ENCODE data around the gene ZNF142. TPM values are rescaled to one million over a fixed set of nuclear protein-coding genes. Genes with fewer than 3 reads are reported as not detected.

ZNF142 gene
- total RNA-seq, 1 experiment from 2014 or later, result 29.2 TPM

- no peaks in the 10 kb centered on the region for H3K9me3 ChIP-seq (ENCODE audit: control insufficient read depth in 1 of 2, insufficient read depth in 1 of 2, low read depth in 1 of 2, low read length in 2 of 2)
- no peak overlapping the region for H3K4me2 ChIP-seq (ENCODE audit: low read length)
- POLR2A ChIA-PET, result no interaction called here
- H3K27ac ChIP-seq (ENCODE audit: low read depth, low read length), result no peak overlapping the region
- CTCF ChIA-PET, result no interaction called here
- peaks cover 15% of the 10 kb centered on the region; the same call in 1 of the 2 replicates for H3K79me2 ChIP-seq (ENCODE audit: insufficient read depth, low read length)
- no peak overlapping the region for H2AFZ ChIP-seq (ENCODE audit: low read depth, low read length, poor library complexity, severe bottlenecking)
- H3K9ac ChIP-seq (ENCODE audit: low read length), result no peak overlapping the region
- BruUV-seq (replicated peaks), result no TSS peak
- no peaks in the 10 kb centered on the region for H3K27me3 ChIP-seq (ENCODE audit: insufficient read depth, low read length)
- peaks cover 45 to 57% of the 10 kb centered on the region in 2 experiments for H3K36me3 ChIP-seq (ENCODE audit: control insufficient read depth in 1 of 2, insufficient read depth in 2 of 2, low read length in 2 of 2)
- intact Hi-C loops (cut with micrococcal nuclease), result no loop called here
- ATAC-seq (no peak), DNase-seq (ENCODE audit: low read depth, low spot score) (no peak)
- H3K9me2 ChIP-seq (ENCODE audit: insufficient read depth), result no peaks in the 10 kb centered on the region
- no peaks in the 10 kb centered on the region for H3K4me1 ChIP-seq (ENCODE audit: control insufficient read depth in 1 of 2, insufficient read depth in 2 of 2, low read length in 2 of 2)
- RAD21 ChIA-PET (ENCODE audit: low non-redundant PET in 1 of 2, low total read pairs in 2 of 2, uncharacterized antibody in 2 of 2, unreplicated experiment in 2 of 2), result no interaction called here
- TF ChIP-seq TCF7L2 (IDR thresholded peaks at IDR 0.05; ENCODE audit: borderline replicate concordance, extremely low read depth, insufficient read depth, insufficient read length) (no peak), SP1 (IDR thresholded peaks at IDR 0.05; ENCODE audit: low read depth) (no peak), EZH2phosphoT487 (IDR thresholded peaks at IDR 0.05; ENCODE audit: borderline replicate concordance) (no peak), EZH2 (IDR thresholded peaks at IDR 0.05) (no peak), ELF1 (IDR thresholded peaks at IDR 0.05; ENCODE audit: borderline replicate concordance, low read depth) (no peak), YY1 (IDR thresholded peaks at IDR 0.05; ENCODE audit: extremely low read depth, insufficient replicate concordance, low read depth, low read length) (no peak), POLR2A (IDR thresholded peaks at IDR 0.05; ENCODE audit: borderline replicate concordance, extremely low read depth, insufficient read depth, insufficient read length) (no peak)
- H4K20me1 ChIP-seq (ENCODE audit: insufficient read depth), result no peaks in the 10 kb centered on the region
- no peak overlapping the region for H3K4me3 ChIP-seq (replicated peaks in 1 of 2; ENCODE audit: low read depth in 1 of 2, low read length in 2 of 2)
Observed at GRCh38 chr2:218642786-218643185, 16.6 kb downstream of the ZNF142 start.

GRCh38 chr2:218642121-218642656 lies 17.2 kb downstream of the ZNF142 start:
- Histone ChIP-seq H3K9me2 (ENCODE audit: insufficient read depth) (no peaks in the 10 kb centered on the region), H3K27me3 (ENCODE audit: insufficient read depth, low read length) (no peaks in the 10 kb centered on the region), H3K4me3 (replicated peaks in 1 of 2; ENCODE audit: low read depth in 1 of 2, low read length in 2 of 2) (no peak overlapping the region), H3K4me2 (ENCODE audit: low read length) (no peak overlapping the region), H3K27ac (ENCODE audit: low read depth, low read length) (no peak overlapping the region), H2AFZ (ENCODE audit: low read depth, low read length, poor library complexity, severe bottlenecking) (no peak overlapping the region), H4K20me1 (ENCODE audit: insufficient read depth) (no peaks in the 10 kb centered on the region), H3K9ac (ENCODE audit: low read length) (no peak overlapping the region), H3K9me3 (ENCODE audit: control insufficient read depth in 1 of 2, insufficient read depth in 1 of 2, low read depth in 1 of 2, low read length in 2 of 2) (no peaks in the 10 kb centered on the region), H3K4me1 (ENCODE audit: control insufficient read depth in 1 of 2, insufficient read depth in 2 of 2, low read length in 2 of 2) (no peaks in the 10 kb centered on the region), H3K36me3 (ENCODE audit: control insufficient read depth in 1 of 2, insufficient read depth in 2 of 2, low read length in 2 of 2) (peaks cover 46 to 57% of the 10 kb centered on the region in 2 experiments), H3K79me2 (ENCODE audit: insufficient read depth, low read length) (peaks cover 9% of the 10 kb centered on the region; the same call in 1 of the 2 replicates)
- ChIA-PET CTCF (no interaction called here), POLR2A (no interaction called here), RAD21 (ENCODE audit: low non-redundant PET in 1 of 2, low total read pairs in 2 of 2, uncharacterized antibody in 2 of 2, unreplicated experiment in 2 of 2) (no interaction called here)
- ATAC-seq (no peak; the same call in 1 of the 2 replicates), DNase-seq (ENCODE audit: low read depth, low spot score) (no peak)
- BruUV-seq (replicated peaks), result no TSS peak
- intact Hi-C loops (cut with micrococcal nuclease), result no loop called here
- TF ChIP-seq ZNF274 (IDR thresholded peaks at IDR 0.05; ENCODE audit: low read depth, low read length), result no peak
- TF ChIP-seq EGR1 (IDR thresholded peaks at IDR 0.05; ENCODE audit: low read depth), result no peak
- no peak for TF ChIP-seq TCF7L2 (IDR thresholded peaks at IDR 0.05; ENCODE audit: borderline replicate concordance, extremely low read depth, insufficient read depth, insufficient read length)
- TF ChIP-seq CTCF (IDR thresholded peaks at IDR 0.05 in 2 of 3, conservative IDR thresholded peaks at IDR 0.05 in 1 of 3; ENCODE audit: borderline replicate concordance in 1 of 3, insufficient read depth in 1 of 3, low read depth in 2 of 3, low read length in 2 of 3), result no peak
- no peak for TF ChIP-seq POLR2AphosphoS5 (IDR thresholded peaks at IDR 0.05; ENCODE audit: low read depth, low read length)
- TF ChIP-seq RAD21 (IDR thresholded peaks at IDR 0.05; ENCODE audit: low read depth), result no peak
- TF ChIP-seq CBX3 (IDR thresholded peaks at IDR 0.05; ENCODE audit: low read depth), result no peak
- TF ChIP-seq SP1 (IDR thresholded peaks at IDR 0.05; ENCODE audit: low read depth), result no peak
- no peak for TF ChIP-seq REST (IDR thresholded peaks at IDR 0.05; ENCODE audit: low read depth)
- no peak for TF ChIP-seq ZFX (IDR thresholded peaks at IDR 0.05)
- no peak for TF ChIP-seq ELF1 (IDR thresholded peaks at IDR 0.05; ENCODE audit: borderline replicate concordance, low read depth)
